Left kidney (tissue), 2 donors: ENCODE data around the gene FBXL16. TPM values are rescaled to one million over a fixed set of nuclear protein-coding genes. Genes with fewer than 3 reads are reported as not detected.

Experiments used
- DNase-seq: peaks from one replicate; pipeline ENCODE4 v3.0.0-alpha.2; 2013
- polyA plus RNA-seq: library from polyadenylated mRNA; unstranded; fragments of 120-200 nt; gene quantifications from one replicate; pipeline ENCODE4 v1.2.1, GENCODE V29; 2013; ENCODE audit not compliant: insufficient read length

The FBXL16 gene
- polyA plus RNA-seq, 1 donor: 0.75 TPM

DNA sequence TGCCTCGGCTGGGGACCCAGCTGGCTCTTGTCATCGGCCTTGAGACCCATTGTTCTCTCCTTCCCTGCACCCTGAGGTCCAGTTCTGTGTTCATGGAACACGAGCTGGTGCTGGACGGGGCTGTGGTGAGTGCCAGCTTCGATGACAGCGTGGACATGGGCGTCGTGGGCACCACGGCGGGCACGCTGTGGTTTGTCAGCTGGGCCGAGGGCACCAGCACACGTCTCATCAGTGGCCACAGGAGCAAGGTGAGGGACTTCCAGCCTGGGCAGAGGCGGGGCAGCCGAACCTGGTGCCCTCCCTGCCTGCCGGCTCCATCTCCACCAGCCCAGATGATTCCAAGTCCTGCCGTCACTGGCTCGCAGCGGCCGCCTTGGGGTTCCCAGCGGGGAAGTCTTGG is 43.0 kb downstream of the FBXL16 start:
- no peak for DNase-seq

GRCh38 chr16:662095-662494 is 43.5 kb downstream of the FBXL16 start:
- no peak for DNase-seq

DNA sequence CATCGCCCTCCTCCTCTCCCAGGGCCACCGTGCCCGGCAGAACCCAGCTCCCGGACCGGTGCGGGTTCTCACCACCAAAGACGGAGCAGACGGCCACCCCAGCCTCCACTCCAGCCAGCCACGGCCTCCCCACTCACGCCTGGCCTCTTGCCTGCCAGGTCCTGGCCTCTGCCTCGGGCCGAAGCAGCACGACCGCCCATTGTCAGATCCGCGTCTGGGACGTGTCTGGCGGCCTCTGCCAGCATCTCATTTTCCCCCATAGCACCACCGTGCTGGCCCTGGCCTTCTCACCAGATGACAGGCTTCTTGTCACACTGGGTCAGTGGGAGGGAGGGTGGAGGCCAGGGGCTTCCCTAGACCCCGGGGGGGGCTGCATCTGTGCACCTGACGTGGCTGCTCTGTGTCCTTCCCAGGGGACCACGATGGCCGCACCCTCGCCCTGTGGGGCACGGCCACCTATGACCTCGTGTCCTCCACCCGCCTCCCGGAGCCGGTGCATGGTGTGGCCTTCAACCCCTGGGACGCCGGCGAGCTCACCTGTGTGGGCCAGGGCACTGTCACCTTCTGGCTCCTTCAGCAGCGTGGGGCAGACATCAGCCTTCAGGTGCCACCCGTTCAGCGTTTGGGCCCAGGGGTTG is 44.3 kb downstream of the FBXL16 start:
- DNase-seq: no peak

GRCh38 chr16:660459-661183 is 45.0 kb downstream of the FBXL16 start:
- DNase-seq: peak; percentile 78

DNA sequence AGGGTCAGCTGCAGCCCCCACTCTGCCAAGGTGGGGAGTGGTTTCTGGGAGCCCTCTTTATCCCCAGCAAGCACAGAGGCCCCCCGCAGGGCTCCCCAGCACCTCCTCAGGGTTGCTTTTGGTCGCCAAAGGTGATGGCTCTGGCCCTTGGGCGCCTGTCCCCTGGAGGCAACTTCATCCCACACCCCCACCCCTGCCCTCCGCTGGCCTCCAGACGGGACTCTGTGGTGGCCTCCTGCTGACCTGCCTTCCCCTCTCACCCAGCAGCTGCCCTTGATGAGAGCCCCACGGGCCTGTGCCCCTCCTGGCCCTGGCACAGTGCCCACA is 45.5 kb downstream of the FBXL16 start:
- no peak for DNase-seq

- DNase-seq: no peak
These were observed 46.0 kb downstream of the FBXL16 start for GRCh38 chr16:659618-660017.

DNA sequence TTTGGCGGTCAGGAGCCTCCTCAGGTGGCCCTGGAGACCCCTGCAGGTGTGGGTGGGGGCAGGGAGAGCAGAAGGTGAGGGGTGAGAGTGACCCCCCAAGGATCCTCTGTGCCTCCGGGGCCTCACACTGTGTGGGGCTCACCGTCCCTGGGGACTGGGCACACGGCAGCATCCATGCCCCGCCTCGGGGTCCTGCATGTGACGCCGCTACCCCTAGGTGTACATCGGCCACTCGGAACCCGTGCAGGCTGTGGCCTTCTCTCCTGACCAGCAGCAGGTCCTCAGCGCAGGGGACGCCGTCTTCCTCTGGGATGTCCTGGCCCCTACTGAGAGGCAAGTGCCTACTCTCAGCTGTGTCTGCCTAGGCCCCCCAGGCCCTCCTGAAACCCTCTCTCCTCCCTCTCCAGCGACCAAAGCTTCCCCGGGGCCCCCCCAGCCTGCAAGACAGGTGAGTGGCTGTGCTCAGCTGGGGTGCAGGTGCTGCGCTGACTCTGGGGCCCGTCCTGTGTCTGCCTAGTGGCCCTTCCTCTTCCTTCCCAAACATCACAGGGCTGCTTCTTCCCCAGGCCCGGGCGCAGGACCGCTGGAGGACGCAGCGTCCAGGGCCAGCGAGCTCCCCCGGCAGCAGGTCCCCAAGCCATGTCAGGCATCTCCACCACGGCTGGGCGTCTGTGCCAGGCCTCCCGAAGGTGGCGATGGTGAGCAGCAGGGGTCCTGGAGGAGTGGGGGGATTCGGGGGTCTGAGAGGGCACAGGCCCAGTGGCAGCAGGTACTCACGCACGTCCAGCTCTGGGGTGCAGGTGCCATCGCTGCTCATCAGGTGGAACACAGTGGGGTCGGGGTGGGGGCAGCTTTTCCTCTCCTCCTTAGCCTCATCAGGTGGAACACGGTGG is 46.7 kb downstream of the FBXL16 start:
- DNase-seq: no peak

GRCh38 chr16:657487-657886 is 48.1 kb downstream of the FBXL16 start:
- DNase-seq: no peak

DNA sequence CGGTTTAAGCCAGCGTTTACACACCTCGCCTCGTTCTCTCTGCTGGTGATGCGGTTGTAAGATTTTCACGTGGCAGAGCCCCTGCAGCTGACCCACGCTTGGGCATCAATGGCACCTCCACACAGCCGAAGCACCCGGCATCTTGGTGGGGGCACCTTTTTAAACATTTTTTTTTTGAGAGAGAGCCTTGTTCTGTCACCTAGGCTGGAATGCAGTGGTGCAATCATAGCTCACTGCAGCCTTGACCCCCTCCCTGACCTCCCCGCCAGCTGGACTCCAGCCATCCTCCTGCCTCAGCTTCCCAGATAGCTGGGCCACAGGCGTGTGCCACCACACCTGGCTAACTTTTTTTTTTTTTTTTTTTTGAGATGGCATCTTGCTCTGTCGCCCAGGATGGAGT is 51.6 kb downstream of the FBXL16 start:
- DNase-seq: no peak

GRCh38 chr16:652454-653305 is 52.9 kb downstream of the FBXL16 start:
- no peak for DNase-seq

- DNase-seq: no peak
These were observed 53.8 kb downstream of the FBXL16 start for GRCh38 chr16:651844-652243.

- DNase-seq: no peak
These were observed 56.0 kb downstream of the FBXL16 start for GRCh38 chr16:649631-650030.

DNA sequence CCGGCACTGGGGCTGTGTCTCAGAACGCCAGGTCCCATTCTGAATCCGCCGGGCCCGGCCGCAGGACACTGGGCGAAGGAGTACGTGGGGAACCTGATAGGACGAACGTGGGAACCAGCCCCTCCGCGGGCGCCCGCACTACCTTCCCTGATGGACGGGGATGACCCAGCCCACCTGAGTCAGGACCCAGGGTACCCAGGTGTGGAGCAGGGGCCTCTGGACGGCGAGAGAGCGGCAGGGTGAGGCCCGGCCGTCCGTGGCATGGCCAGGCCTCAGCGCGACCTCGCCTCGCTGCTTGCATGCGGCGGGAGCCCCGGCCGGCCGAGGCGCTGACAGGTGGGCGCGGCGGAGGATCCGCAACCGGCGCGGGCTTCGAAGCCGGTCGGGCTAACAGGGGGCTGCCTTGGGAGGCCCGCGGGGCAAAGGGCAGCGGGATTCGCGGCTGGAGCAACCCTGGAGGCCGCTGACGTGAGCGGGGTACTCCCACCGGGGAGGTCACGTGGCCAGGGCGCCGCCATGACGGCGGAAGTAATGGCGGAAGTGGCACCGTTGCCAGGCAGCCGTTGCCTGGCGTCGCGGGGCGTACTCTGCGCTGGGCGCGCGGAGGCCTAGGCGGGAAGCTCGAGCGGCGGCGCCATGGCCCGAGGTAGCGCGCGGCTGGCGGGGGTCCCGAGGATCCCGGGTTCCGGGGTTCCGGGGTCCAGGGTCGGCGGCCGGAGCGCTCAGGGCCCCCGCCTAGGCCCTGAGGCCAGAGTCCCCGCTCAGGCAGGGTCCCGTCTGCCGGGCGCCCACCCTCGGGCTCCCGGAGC is 56.6 kb downstream of the FBXL16 start, which contains the start of gene WDR90:
WDR90 (plus strand) TSS at position 585 of the 809 bp plus-strand sequence; CDS start at position 637, 52 bp downstream.
- peak; percentile 89 for DNase-seq

DNA sequence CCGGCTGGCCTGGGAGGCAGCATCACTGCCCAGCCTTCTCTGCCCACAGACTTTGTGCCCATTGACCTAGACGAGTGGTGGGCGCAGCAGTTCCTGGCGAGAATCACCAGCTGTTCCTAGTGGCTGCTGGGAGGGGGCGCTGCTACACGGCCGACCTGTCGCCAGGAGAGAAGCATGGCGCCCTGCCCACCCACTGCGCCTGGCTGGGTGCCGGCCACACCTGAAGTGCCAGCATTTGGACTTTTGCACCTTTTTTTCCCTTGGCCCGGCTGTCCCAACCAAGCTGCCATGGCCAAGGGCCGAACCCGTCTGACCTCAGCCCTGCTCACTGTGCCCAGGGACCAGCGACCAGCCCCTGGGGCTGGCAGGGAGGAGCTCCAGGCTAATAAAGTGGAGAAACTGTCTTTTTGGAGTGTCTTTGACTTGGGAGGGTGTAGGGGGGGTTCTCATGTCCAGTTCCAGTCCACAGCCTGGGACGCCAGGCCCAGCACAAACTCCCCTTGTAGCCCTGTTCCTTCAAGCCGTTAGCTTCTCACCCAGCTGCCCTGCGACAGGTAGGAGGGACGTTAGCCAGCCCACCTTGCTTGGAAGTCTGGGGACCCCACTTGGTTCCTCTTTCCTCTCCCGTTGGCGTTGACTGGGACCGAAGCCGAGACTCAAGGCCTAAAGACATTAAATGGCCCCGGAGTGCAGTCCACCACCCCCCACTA is 57.4 kb downstream of the FBXL16 start:
- no peak for DNase-seq

DNA sequence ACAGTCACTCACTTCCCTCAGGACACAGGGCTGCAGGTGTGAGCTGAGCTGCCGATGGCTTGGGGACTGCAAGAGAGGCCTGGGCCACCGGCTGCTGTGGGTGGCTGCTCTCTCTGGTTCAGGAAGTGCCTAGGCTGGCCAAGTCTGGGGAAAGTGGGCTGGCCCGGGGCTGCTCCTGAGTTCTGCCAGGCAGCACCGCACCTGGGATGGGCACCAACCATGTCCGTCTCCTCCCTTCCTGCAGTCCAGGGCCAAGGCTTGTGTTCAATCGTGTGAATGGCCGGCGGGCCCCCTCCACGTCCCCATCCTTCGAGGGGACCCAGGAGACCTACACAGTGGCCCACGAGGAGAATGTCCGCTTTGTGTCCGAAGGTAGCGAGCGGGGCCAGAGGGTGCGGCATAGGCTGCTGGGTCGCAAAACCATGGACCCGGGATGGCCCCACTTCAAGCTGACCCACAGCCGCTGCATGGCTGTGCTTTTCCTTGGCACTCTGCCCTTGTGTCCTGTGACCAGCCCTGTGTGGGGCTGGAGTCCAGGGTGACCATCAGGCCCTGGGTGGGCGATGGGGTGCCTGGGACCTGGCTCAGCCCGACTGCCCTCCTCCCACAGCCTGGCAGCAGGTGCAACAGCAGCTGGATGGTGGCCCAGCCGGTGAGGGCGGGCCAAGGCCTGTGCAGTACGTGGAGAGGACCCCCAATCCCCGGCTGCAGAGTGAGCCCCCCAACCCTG is 58.3 kb downstream of the FBXL16 start:
- DNase-seq: no peak

DNA sequence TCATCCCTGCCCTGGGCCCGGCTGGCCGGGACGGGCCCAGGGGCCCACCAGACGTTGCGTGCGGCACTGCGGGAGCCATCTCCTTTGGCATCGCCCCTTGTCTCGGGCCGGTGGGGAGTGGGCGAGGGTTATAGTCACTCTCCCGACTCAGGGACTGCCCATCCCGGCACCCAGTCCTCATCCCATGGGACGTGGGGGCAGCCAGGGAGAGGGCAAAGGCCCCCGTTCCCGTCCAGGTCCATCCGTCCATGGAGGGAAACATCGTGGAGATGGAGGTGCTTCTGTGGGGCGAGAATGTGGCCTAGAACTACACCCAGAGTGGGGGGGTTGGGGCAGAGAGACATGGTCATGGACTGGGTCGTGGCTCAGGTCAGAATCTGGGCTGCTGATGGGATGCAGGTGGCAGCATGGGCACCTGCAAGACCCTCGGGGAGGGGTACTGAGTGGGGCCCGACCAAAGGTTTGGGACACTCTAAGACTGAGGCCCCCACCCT is 58.9 kb downstream of the FBXL16 start:
- DNase-seq: no peak

- no peak for DNase-seq
These were observed 59.5 kb downstream of the FBXL16 start for GRCh38 chr16:645852-646678.

GRCh38 chr16:644556-644955 is 61.0 kb downstream of the FBXL16 start:
- no peak for DNase-seq

DNA sequence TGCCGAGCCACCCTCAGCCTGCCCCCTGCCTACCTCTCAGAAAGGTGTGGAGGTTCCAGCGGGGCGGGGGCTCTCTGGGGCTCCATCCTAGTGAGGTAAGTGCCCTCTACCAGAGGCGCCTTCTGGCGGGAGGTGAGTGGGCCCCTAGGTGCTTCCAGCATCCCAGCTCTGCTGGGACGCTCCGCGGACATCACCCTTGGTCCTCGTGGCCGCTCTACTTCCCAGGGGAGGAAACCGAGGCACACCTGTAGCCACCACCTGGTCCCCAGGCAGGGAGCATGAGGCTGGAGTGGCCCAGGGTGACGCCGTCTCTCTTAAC is 62.6 kb downstream of the FBXL16 start:
- no peak for DNase-seq
